C4-2B (cell line): ENCODE measurements around the gene CHRNE.

Source experiments
- CTCF ChIP-seq: fragments of 450-650 bp; conservative IDR thresholded peaks from 2 replicates; pipeline ENCODE4 v1.5.1; 2017; ENCODE audit warnings: mild to moderate bottlenecking
- ZFX ChIP-seq: fragments of 450-650 bp; IDR thresholded peaks from 2 replicates; pipeline ENCODE4 v1.6.1; 2017

GRCh38 chr17:4947411-4948165, 44.7 kb upstream of the CHRNE start:
- TF ChIP-seq CTCF (no peak), ZFX (no peak; the same call in 1 of the 2 replicates)
